A549 (cell line): ENCODE measurements around the gene RELN. TPM values are rescaled to one million over a fixed set of nuclear protein-coding genes. Genes with fewer than 3 reads are reported as not detected.

Source experiments
- ATAC-seq, 2 experiments: fragments of 200-7000 bp in 1 of 2; fragments of >200 bp in 1 of 2; cut with Nextera tagmentation in 1 of 2; cut with Tn5 transposase in 1 of 2; 3 replicates each; pipeline versions ENCODE4 v1.8.0 to v1.9.1; 2018 to 2020; ENCODE audit warnings: mild to moderate bottlenecking in 1 of 2, moderate library complexity in 1 of 2
- CTCF ChIA-PET: fragments of 300-600 bp; sonication (Branson Sonifier 250); formaldehyde crosslinking; extraction: SDS; loops from one replicate; lab custom pipeline; 2021; ENCODE audit warnings: antibody characterized with exemption, inconsistent platforms; lab: Yijun Ruan, JAX
- POLR2A ChIA-PET: fragments of 350-600 bp; formaldehyde crosslinking; extraction: SDS; loops from one replicate; lab custom pipeline; 2021; ENCODE audit warnings: antibody characterized with exemption, inconsistent platforms; lab: Yijun Ruan, JAX
- DNase-seq, 2 experiments: peaks; one replicate each; pipeline versions ENCODE4 v3.0.0 to v3.0.0-alpha.2; 2011 to 2016; ENCODE audit warnings: low read depth in 1 of 2, low spot score in 1 of 2
- FAIRE-seq: peaks from 2 replicates; lab custom pipeline; 2011; peaks lifted over from hg19 to GRCh38; lab: Jason Lieb, UNC
- H3K27ac ChIP-seq, 2 experiments: fragments of >200 bp; sonication (Bioruptor Twin); formaldehyde crosslinking; 3 replicates each; pipeline ENCODE4 v1.5.1; 2016 to 2017
- H3K4me1 ChIP-seq: fragments of >200 bp; sonication (Bioruptor Twin); formaldehyde crosslinking; 3 replicates; pipeline ENCODE4 v1.6.1; 2016
- H3K4me2 ChIP-seq: fragments of >200 bp; sonication (Bioruptor Twin); formaldehyde crosslinking; 3 replicates; pipeline ENCODE4 v1.6.1; 2016
- H3K4me3 ChIP-seq: fragments of >200 bp; sonication (Bioruptor Twin); formaldehyde crosslinking; 3 replicates; pipeline ENCODE4 v1.5.1; 2016
- H3K9me3 ChIP-seq: fragments of >200 bp; sonication (Bioruptor Twin); formaldehyde crosslinking; 3 replicates; pipeline ENCODE4 v1.6.1; 2016
- ATOH8 ChIP-seq: fragments of 250-450 bp; sonication (Bioruptor Pico); IDR thresholded peaks from 2 replicates; pipeline ENCODE4 v1.5.0; 2020; ENCODE audit warnings: low read depth, mild to moderate bottlenecking, moderate library complexity
- BCL3 ChIP-seq: fragments of >200 bp; sonication (Bioruptor Twin); formaldehyde crosslinking; IDR thresholded peaks from 3 replicates; pipeline ENCODE4 v1.6.1; 2016
- CBX8 ChIP-seq: fragments of 200-600 bp; sonication (generic); IDR thresholded peaks from 2 replicates; pipeline ENCODE4 v1.6.1; 2016
- CEBPB ChIP-seq, 2 experiments: fragments of >200 bp in 1 of 2; sonication (Bioruptor Twin) in 1 of 2; formaldehyde crosslinking in 1 of 2; IDR thresholded peaks; 2 replicates each; pipeline ENCODE4 v1.6.1; 2012 to 2016
- CHD4 ChIP-seq: fragments of 200-600 bp; sonication (generic); IDR thresholded peaks from 2 replicates; pipeline ENCODE4 v1.6.1; 2016; ENCODE audit warnings: antibody characterized with exemption, mild to moderate bottlenecking, borderline replicate concordance
- ESRRA ChIP-seq: fragments of 150-350 bp; IDR thresholded peaks from 2 replicates; pipeline ENCODE4 v1.6.1; 2014; ENCODE audit warnings: mild to moderate bottlenecking, low read length, borderline replicate concordance
- FOSB ChIP-seq: fragments of 250-450 bp; sonication (Bioruptor Pico); IDR thresholded peaks from 2 replicates; pipeline ENCODE4 v1.5.0; 2020; ENCODE audit warnings: mild to moderate bottlenecking, moderate library complexity
- HMGXB4 ChIP-seq: fragments of 250-450 bp; sonication (Bioruptor Pico); IDR thresholded peaks from 2 replicates; pipeline ENCODE4 v1.5.0; 2021; ENCODE audit warnings: mild to moderate bottlenecking, moderate library complexity, borderline replicate concordance
- HOXB5 ChIP-seq: fragments of 250-450 bp; sonication (Bioruptor Pico); IDR thresholded peaks from 2 replicates; pipeline ENCODE4 v1.5.0; 2020; ENCODE audit warnings: mild to moderate bottlenecking, moderate library complexity
- KDM5A ChIP-seq: fragments of 200-600 bp; sonication (generic); IDR thresholded peaks from 2 replicates; pipeline ENCODE4 v1.6.1; 2016; ENCODE audit warnings: antibody characterized with exemption, mild to moderate bottlenecking
- MAX ChIP-seq: IDR thresholded peaks from 2 replicates; pipeline ENCODE4 v1.6.1; 2012
- MAZ ChIP-seq: fragments of 150-350 bp; IDR thresholded peaks from 2 replicates; pipeline ENCODE4 v1.6.1; 2014; ENCODE audit warnings: antibody characterized with exemption, low read depth, low read length, borderline replicate concordance
- PHF8 ChIP-seq: fragments of 200-600 bp; sonication (generic); IDR thresholded peaks from 2 replicates; pipeline ENCODE4 v1.6.1; 2016; ENCODE audit warnings: low read depth, mild to moderate bottlenecking, antibody characterized with exemption, moderate library complexity, borderline replicate concordance
- POLR2A ChIP-seq: IDR thresholded peaks from 2 replicates; pipeline ENCODE4 v1.6.1; 2012; ENCODE audit warnings: mild to moderate bottlenecking, low read length
- POLR2AphosphoS2 ChIP-seq: conservative IDR thresholded peaks from 2 replicates; pipeline ENCODE4 v1.6.1; 2012; ENCODE audit warnings: low read length, improper control_type of control experiment, inconsistent platforms
- REST ChIP-seq: fragments of 200-600 bp; sonication (generic); IDR thresholded peaks from 2 replicates; pipeline ENCODE4 v1.6.1; 2016; ENCODE audit warnings: antibody characterized with exemption, mild to moderate bottlenecking, moderate library complexity
- RNF2 ChIP-seq: fragments of 200-600 bp; sonication (generic); IDR thresholded peaks from 2 replicates; pipeline ENCODE4 v1.6.1; 2016; ENCODE audit warnings: low read depth, mild to moderate bottlenecking, antibody characterized with exemption, moderate library complexity, borderline replicate concordance
- SMC3 ChIP-seq: fragments of >200 bp; sonication (Bioruptor Twin); formaldehyde crosslinking; IDR thresholded peaks from 3 replicates; pipeline ENCODE4 v1.6.1; 2018; ENCODE audit warnings: inconsistent platforms
- TP53 ChIP-seq: fragments of 250-450 bp; sonication (Bioruptor Pico); IDR thresholded peaks from 2 replicates; pipeline ENCODE4 v1.5.0; 2021; ENCODE audit warnings: mild to moderate bottlenecking, moderate library complexity
- ZC3H11A ChIP-seq: fragments of 450-650 bp; IDR thresholded peaks from 2 replicates; pipeline ENCODE4 v1.6.1; 2014; ENCODE audit warnings: antibody characterized with exemption, mild to moderate bottlenecking
- ZFP36 ChIP-seq: fragments of 450-650 bp; IDR thresholded peaks from 2 replicates; pipeline ENCODE4 v1.6.1; 2014; ENCODE audit warnings: borderline replicate concordance; ENCODE audit not compliant: partially characterized antibody
- ZNF302 ChIP-seq: fragments of 250-450 bp; sonication (Bioruptor Pico); IDR thresholded peaks from 2 replicates; pipeline ENCODE4 v1.9.0; 2021; ENCODE audit warnings: inconsistent platforms, mild to moderate bottlenecking, moderate library complexity
- WGBS: methylation state at CpG from one replicate; pipeline ENCODE4 v1.1.6; 2017; ENCODE audit errors: missing lambda C conversion rate; 5-methylcytosine and 5-hydroxymethylcytosine counted together
- polyA plus RNA-seq, 4 experiments: library from polyadenylated mRNA; depleted of rRNA in 3 of 4; stranded (reverse); fragments of >200 nt; fragmentation: RNase III in 1 of 4; extraction: RNeasy Plus Mini Kit Qiagen cat#74134 plus additional on column Dnase treatment in 1 of 4; gene quantifications; 2 replicates in 3 of 4; 3 replicates in 1 of 4; pipeline ENCODE4 v1.2.3, GENCODE V29; 2011 to 2017

The RELN gene
- polyA plus RNA-seq, 2 of the 4 experiments (the other 2 are of a cell fraction), result not detected

GRCh38 chr7:103577059-103577458 is 412.4 kb downstream of the RELN start (continued):
- TF ChIP-seq HMGXB4 (CRISPR knock-in tag), result no peak
- TF ChIP-seq POLR2A, result no peak
- TF ChIP-seq, all 56 proteins: peak for 0

GRCh38 chr7:103576641-103577040 is 412.8 kb downstream of the RELN start:
- Histone ChIP-seq H3K4me1 (no peaks in the 10 kb centered on the region), H3K9me3 (no peaks in the 10 kb centered on the region), H3K4me2 (no peak overlapping the region), H3K27ac (no peak overlapping the region), H3K4me3 (no peak overlapping the region)
- 61% methylated on average over 5 of the region's 5 CpGs for WGBS
- ChIA-PET CTCF (interaction anchor here (0.7 kb wide), 1 partner anchor 440 kb away, joined by 3 read pairs; no protein-coding TSS in a partner anchor), POLR2A (no interaction called here)
- TF ChIP-seq FOSB (no peak), ZNF302 (CRISPR knock-in tag) (no peak), ZC3H11A (no peak), MAX (no peak), ATOH8 (CRISPR knock-in tag) (no peak), CEBPB (IDR thresholded peaks at IDR 0.05) (no peak), BCL3 (no peak), RNF2 (no peak), PHF8 (no peak), CBX8 (no peak), SMC3 (no peak), CHD4 (no peak), KDM5A (no peak), MAZ (no peak), TP53 (no peak), ZFP36 (no peak), POLR2AphosphoS2 (no peak), HOXB5 (CRISPR knock-in tag) (no peak), REST (no peak), ESRRA (no peak)
- ATAC-seq, result no peak
- FAIRE-seq, result no peak
- no peak for DNase-seq
